Naive thymus-derived CD4-positive, alpha-beta T cell (primary cell): ENCODE results near the gene PTH. TPM values are rescaled to one million over a fixed set of nuclear protein-coding genes. Genes with fewer than 3 reads are reported as not detected.

ENCODE experiments used
- ATAC-seq: fragments of 150-1000 bp; cut with Tn5 transposase; 2 replicates; pipeline ENCODE4 v1.10.0; 2021; ENCODE audit warnings: mild to moderate bottlenecking, moderate library complexity
- CTCF ChIA-PET: fragments of 350-600 bp; sonication (Branson Sonifier 250); formaldehyde crosslinking; loops from one replicate; lab custom pipeline; 2021; ENCODE audit warnings: antibody characterized with exemption; lab: Charles Lee
- POLR2A ChIA-PET: fragments of 350-600 bp; sonication (Branson Sonifier 250); formaldehyde crosslinking; loops from one replicate; lab custom pipeline; 2021; ENCODE audit warnings: antibody characterized with exemption, inconsistent platforms; lab: Charles Lee
- DNase-seq, 9 donors: peaks; one replicate each; pipeline versions ENCODE4 v3.0.0 to v3.0.0-alpha.2; 2020 to 2022; ENCODE audit warnings: mixed read lengths in 1 of 9
- H3K27ac ChIP-seq: one replicate; pipeline ENCODE4 v1.7.0; 2013; ENCODE audit warnings: mild to moderate bottlenecking, low read depth, low read length, moderate library complexity
- H3K27me3 ChIP-seq, 2 donors: one replicate each; pipeline ENCODE4 v1.7.0; 2013; ENCODE audit warnings: low read length in 2 of 2, mild to moderate bottlenecking in 2 of 2, moderate library complexity in 2 of 2; ENCODE audit not compliant: control insufficient read depth in 2 of 2, insufficient read depth in 2 of 2
- H3K36me3 ChIP-seq, 3 experiments: 1 replicate in 2 of 3; 2 replicates in 1 of 3; pipeline ENCODE4 v1.7.0; 2013; ENCODE audit warnings: low read length in 3 of 3, mild to moderate bottlenecking in 3 of 3, moderate library complexity in 1 of 3; ENCODE audit not compliant: insufficient read depth in 3 of 3, control insufficient read depth in 2 of 3
- H3K4me1 ChIP-seq, 2 donors: one replicate each; pipeline ENCODE4 v1.7.0; 2013; ENCODE audit warnings: low read length in 2 of 2, mild to moderate bottlenecking in 2 of 2, moderate library complexity in 1 of 2; ENCODE audit not compliant: control insufficient read depth in 2 of 2, insufficient read depth in 2 of 2
- H3K4me3 ChIP-seq: 2 replicates; pipeline ENCODE4 v1.7.0; 2013; ENCODE audit warnings: mild to moderate bottlenecking, low read length
- H3K9me3 ChIP-seq, 3 experiments: 1 replicate in 2 of 3; 2 replicates in 1 of 3; pipeline ENCODE4 v1.7.0; 2013; ENCODE audit warnings: low read length in 3 of 3; ENCODE audit not compliant: control insufficient read depth in 2 of 3
- H3K27ac Mint-ChIP-seq, 9 donors: one replicate each; pipeline ENCODE4 v1.8.0; 2020 to 2022; ENCODE audit warnings: mixed read lengths in 9 of 9, mild to moderate bottlenecking in 8 of 9, moderate library complexity in 5 of 9, inconsistent platforms in 2 of 9
- H3K27me3 Mint-ChIP-seq, 5 donors: one replicate each; pipeline ENCODE4 v1.8.0; 2021 to 2022; ENCODE audit warnings: mixed read lengths in 5 of 5, mild to moderate bottlenecking in 1 of 5
- H3K36me3 Mint-ChIP-seq, 5 donors: one replicate each; pipeline ENCODE4 v1.8.0; 2020 to 2022; ENCODE audit warnings: mixed read lengths in 5 of 5, mild to moderate bottlenecking in 3 of 5, inconsistent platforms in 1 of 5
- H3K4me1 Mint-ChIP-seq, 7 donors: one replicate each; pipeline ENCODE4 v1.8.0; 2020 to 2022; ENCODE audit warnings: mixed read lengths in 7 of 7, mild to moderate bottlenecking in 3 of 7, inconsistent platforms in 1 of 7
- H3K4me3 Mint-ChIP-seq, 10 donors: one replicate each; pipeline ENCODE4 v1.8.0; 2020 to 2022; ENCODE audit warnings: mild to moderate bottlenecking in 10 of 10, mixed read lengths in 10 of 10, moderate library complexity in 6 of 10, inconsistent platforms in 2 of 10
- H3K9me3 Mint-ChIP-seq, 11 donors: one replicate each; pipeline ENCODE4 v1.8.0; 2020 to 2022; ENCODE audit warnings: mixed read lengths in 11 of 11, mild to moderate bottlenecking in 4 of 11, inconsistent platforms in 1 of 11, moderate library complexity in 1 of 11
- intact Hi-C, 2 donors: fragments of 100-400 bp; cut with micrococcal nuclease; formaldehyde crosslinking; loops; one replicate each; pipeline ENCODE4 v1.15.1; 2023
- polyA plus RNA-seq, 2 donors: library from polyadenylated mRNA; unstranded; fragments of 300-500 nt; fragmentation: Illumina TruSeq; gene quantifications; one replicate each; pipeline ENCODE4 v1.2.3, GENCODE V29; 2021
- total RNA-seq, 6 experiments: library from RNA in 5 of 6; stranded (reverse) in 5 of 6; gene quantifications; 1 replicate in 5 of 6; 2 replicates in 1 of 6; pipeline ENCODE4 v1.2.3 and lab custom pipeline; 2021 to 2026

Gene PTH
- total and polyA plus RNA-seq, 7 experiments from 2014 or later: not detected

- peaks cover 0 to 3% of the 10 kb centered on the region in 2 donors for H3K4me1 ChIP-seq
- peaks cover 14 to 80% (median 67%) of the 10 kb centered on the region in 7 donors for H3K4me1 Mint-ChIP-seq
- POLR2A ChIA-PET: no interaction called here
- DNase-seq: no peak
- peaks cover 0 to 7% (median 0%) of the 10 kb centered on the region in 3 experiments for H3K9me3 ChIP-seq
- H3K27me3 ChIP-seq: no peaks in the 10 kb centered on the region
- intact Hi-C loops: no loop called here
- no peak overlapping the region for H3K27ac ChIP-seq
- no peaks in the 10 kb centered on the region for H3K27me3 Mint-ChIP-seq
- H3K36me3 ChIP-seq: no peaks in the 10 kb centered on the region
- H3K4me3 ChIP-seq: no peak overlapping the region
- peaks cover 0 to 17% (median 2%) of the 10 kb centered on the region in 11 donors for H3K9me3 Mint-ChIP-seq
- H3K4me3 Mint-ChIP-seq: no peak overlapping the region
- no peak overlapping the region for H3K27ac Mint-ChIP-seq
- H3K36me3 Mint-ChIP-seq: peaks cover 0 to 28% (median 13%) of the 10 kb centered on the region in 5 donors
- ATAC-seq: no peak
- CTCF ChIA-PET: no interaction called here
Observed at GRCh38 chr11:13445588-13445987, 50.2 kb downstream of the PTH start.

Other genes with a start within 250 kb of the PTH start
- gene BMAL1, start 218.2 kb downstream of the PTH start, total RNA-seq: 10 to 100 TPM; 36.1 to 88.3 (median 68.4) TPM
- gene BMAL1, start 218.2 kb downstream of the PTH start, polyA plus RNA-seq: 10 to 100 TPM; 12.8 to 16.3 TPM
- 10 to 100 TPM; 16.3 to 25.2 (median 19.4) TPM for gene BTBD10, start 32.8 kb downstream of the PTH start, total RNA-seq
- 10 to 100 TPM in 1 of 2 donors, 1 to 10 TPM in 1; 9.7 to 11.8 TPM for gene BTBD10, start 32.8 kb downstream of the PTH start, polyA plus RNA-seq
- 10 to 100 TPM; 31.4 to 53.7 (median 33.8) TPM for gene FAR1, start 172.7 kb upstream of the PTH start, total RNA-seq
- 10 to 100 TPM in 1 of 2 donors, 1 to 10 TPM in 1; 6.9 to 10.9 TPM for gene FAR1, start 172.7 kb upstream of the PTH start, polyA plus RNA-seq